Body of pancreas (tissue), 4 donors: ENCODE results near the gene MARK1.

Experiments
- CTCF ChIP-seq, 7 experiments: fragments of 450-650 bp in 4 of 7; fragments of 200-600 bp in 3 of 7; sonication (generic) in 3 of 7; IDR thresholded peaks; one replicate each; pipeline ENCODE4 v1.5.1; 2016 to 2019; ENCODE audit warnings: antibody characterized with exemption in 7 of 7
- POLR2A ChIP-seq, 3 donors: fragments of 450-650 bp; IDR thresholded peaks; one replicate each; pipeline ENCODE4 v1.6.1; 2016; ENCODE audit warnings: antibody characterized with exemption in 3 of 3, mild to moderate bottlenecking in 2 of 3

- TF ChIP-seq POLR2A (IDR thresholded peaks at IDR 0.05) (no peak), CTCF (IDR thresholded peaks at IDR 0.05) (no peak)
Observed at GRCh38 chr1:220697326-220697725, 169.4 kb downstream of the MARK1 start.
